ENCODE data around the gene IGIP.

IGIP gene

GRCh38 chr5:140166911-140167310, 41.2 kb downstream of the IGIP start:
- DNase-seq, result no peak

- no peak for DNase-seq
These were observed 42.6 kb downstream of the IGIP start for GRCh38 chr5:140168371-140168770.

- DNase-seq, result no peak
These were observed 43.7 kb downstream of the IGIP start for GRCh38 chr5:140169410-140169809.

GRCh38 chr5:140172483-140172882, 46.7 kb downstream of the IGIP start:
- DNase-seq, result no peak

- no peak for DNase-seq
These were observed 48.3 kb downstream of the IGIP start for GRCh38 chr5:140174014-140174413.

- peak; percentile 81 for DNase-seq
These were observed 49.0 kb downstream of the IGIP start, which contains the start of gene CYSTM1 for GRCh38 chr5:140174465-140175366. Gene CYSTM1, plus strand, starts transcription at chr5:140175188. Its CDS starts 19,278 bp downstream, at chr5:140194466.

- DNase-seq, result peak; percentile 72
These were observed 49.8 kb downstream of the IGIP start for GRCh38 chr5:140175367-140176030.

- DNase-seq, result no peak
These were observed 50.3 kb downstream of the IGIP start for GRCh38 chr5:140176031-140176387.

GRCh38 chr5:140178086-140178410, 52.3 kb downstream of the IGIP start:
- no peak for DNase-seq

GRCh38 chr5:140178482-140179116, 52.9 kb downstream of the IGIP start:
- no peak for DNase-seq

Measured in NCI-H2171 treated with DMSO at 0.1 percent for 48 hours (cell line).